SIG-M5 (cell line): ENCODE results near the gene ATXN7L1.

Experiments
- DNase-seq: peaks from one replicate; lab custom pipeline; 2025; lab: John Stamatoyannopoulos, UW

Gene ATXN7L1

DNA sequence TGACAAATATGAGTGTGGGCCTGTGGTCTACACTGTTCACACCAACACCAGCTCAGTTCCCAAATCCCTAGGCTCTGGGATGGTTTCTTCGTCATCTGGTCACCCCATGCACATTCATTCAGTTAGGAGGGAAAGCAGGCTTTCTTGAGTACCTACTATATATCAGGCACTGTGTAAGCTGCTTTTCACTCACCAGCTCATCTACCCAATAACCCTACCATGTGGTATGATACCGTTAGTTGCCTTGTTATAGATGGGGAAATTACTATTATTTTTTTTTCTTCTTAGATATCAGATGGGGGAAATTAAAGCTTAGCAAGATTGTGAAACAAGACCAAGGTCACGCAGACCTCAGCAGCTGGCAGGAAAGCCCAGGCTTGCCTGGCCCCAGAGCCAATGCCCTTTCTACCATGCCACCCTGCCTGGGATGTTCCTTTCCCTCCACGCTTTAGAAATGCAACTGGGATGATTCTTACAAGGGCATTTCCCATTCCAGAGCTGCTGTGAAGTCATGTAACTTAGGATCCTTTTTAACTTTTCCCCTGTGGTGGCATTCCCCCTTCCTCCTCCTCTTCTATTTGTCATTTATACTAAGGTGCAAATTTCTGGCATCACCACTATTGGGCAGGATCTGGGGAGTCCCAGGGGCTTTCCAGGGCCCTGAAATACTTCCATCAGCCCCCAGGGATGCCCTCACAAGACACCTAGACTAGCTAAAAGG lies 202.0 kb downstream of the ATXN7L1 start:
- DNase-seq = no peak

DNA sequence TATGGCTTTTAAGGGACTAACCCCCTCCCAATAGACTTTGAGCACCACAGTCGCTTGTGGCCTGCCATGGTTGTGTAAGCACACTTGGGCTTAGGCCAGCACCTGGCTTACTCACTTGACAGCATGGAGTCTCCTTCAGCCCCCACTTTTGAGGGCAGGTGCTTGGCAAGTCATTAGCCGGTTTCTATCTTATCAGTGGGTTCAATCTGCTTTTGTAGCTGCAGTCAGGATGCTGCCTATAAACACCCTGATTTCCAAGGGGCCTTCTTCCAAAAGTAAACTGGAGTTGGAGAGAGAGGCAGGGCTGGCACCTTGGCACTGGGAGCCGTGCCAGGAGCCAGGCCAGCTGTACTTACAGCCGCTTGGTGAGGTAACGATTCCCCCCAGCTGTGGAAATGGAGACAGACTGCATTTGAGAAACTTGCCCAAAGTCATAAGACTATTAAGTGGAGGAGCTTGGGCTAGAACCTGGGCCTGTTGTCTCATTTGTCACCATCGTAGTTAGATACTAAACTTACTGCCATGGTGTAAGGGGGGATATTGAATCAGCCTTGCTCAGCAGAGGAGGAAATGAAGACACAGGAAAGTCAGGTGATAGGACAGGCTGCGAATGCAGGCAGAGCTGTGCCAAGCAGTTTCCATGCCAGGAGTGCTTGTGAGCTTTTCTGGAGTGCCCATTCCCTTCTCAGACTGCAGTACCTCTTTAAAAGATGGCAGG lies 202.9 kb downstream of the ATXN7L1 start:
- no peak for DNase-seq

DNA sequence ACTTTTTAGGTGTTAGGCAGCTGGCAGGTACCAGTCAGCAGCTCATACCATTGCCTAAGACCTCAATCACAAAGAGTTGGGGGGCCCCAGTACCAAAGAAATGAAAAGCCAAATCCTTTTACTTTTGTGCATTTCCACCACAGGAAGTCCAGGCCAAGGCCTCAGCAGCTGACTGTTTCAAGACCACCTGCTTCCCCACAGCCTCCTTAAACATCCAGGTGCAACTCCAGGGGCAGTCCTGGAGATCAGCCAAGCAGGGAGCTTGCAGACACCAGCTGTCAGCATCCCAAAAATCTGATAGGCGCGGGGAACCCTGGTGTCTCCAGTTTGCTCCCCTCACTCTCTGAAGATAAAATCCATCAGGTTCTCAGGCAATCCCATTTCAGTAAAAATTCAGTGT lies 203.6 kb downstream of the ATXN7L1 start:
- DNase-seq = no peak

DNA sequence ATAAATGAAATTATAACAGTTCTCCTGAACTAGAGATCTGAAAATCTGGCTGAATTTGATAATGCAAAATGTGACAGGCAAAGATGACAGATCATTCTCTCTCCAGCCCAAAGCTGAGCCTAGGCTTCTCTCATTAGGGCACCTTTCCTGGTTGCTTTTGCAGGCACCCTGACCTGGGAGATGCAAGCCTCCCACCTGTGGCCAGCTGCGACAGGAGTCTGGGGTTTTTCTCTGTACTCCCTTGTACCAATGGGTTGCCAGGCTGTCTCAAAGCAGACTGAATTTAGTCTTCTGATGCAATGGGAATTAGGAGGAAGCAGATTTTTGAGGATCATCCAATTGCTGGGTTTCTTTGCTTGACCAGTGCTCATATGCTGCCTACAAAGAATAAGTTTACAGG lies 210.1 kb downstream of the ATXN7L1 start:
- no peak for DNase-seq

DNA sequence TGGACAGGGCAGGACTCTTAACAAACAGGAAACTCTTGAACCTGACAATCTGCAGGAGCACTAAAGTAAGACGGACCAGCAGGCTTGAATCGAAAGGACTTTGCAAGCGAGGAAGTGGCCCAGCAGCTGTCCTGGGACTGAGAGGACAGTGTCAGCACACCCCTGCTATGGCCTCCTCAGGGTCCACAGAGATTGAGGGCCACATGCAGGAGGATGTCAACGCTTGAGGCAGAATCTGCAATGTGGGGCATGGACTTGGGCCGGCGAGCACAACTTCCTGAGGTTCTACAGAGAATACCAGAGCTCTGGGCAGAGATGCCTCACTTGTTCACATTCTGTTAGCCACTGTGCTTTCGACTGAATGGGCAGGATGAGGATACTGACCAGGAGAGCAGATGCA lies 210.7 kb downstream of the ATXN7L1 start:
- DNase-seq = no peak

DNA sequence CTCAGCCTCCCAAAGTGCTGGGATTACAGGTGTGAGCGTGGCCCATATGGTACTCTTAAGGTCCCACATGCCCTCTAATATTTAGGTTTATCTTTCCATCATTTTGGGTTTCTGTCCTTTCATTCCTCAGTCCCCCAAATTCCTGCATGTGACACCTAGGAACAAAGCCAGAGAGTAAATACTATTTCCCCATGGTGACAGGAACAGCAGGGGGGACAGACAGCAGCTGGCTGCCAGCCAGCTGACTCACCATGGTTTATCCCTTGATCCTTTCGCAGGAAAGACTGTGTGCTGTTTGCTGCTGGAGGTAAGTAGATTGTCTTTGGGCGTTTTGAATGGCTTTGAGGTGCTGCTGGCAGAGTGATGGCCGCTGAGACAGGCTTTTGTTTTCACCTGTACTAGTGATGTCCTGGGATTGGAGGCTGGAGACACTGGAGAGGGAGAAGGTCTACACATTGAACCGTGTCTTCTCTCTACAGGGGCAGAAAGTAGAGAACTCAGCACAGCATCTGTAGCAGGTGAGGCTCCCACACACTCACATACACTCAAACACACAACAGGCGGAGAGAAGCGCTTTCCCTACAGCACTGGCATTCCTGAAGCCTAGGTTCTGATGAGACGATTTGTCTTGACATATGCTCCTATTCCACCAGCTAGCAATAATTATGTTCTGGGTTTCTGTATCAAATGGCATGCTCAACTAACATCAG lies 211.4 kb downstream of the ATXN7L1 start:
- DNase-seq = no peak

DNA sequence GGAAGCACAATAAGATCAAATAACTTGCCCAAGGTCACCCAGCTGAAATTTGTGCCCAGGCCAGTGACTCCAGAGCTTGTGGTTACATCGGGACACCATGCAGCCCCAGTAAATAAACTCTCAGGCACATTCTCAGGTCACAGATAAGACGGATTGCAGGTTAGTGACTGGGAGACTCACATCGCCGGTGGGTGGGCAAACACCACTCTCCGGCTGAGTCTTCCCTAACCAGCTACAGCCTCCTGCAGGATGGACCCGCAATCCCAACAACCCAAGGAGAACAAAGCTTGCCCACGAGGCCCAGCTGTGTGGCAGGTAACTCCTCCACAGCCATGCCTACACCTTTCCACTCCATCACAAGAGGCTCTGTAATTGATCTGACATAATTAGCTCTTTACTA lies 213.4 kb downstream of the ATXN7L1 start:
- DNase-seq = no peak

DNA sequence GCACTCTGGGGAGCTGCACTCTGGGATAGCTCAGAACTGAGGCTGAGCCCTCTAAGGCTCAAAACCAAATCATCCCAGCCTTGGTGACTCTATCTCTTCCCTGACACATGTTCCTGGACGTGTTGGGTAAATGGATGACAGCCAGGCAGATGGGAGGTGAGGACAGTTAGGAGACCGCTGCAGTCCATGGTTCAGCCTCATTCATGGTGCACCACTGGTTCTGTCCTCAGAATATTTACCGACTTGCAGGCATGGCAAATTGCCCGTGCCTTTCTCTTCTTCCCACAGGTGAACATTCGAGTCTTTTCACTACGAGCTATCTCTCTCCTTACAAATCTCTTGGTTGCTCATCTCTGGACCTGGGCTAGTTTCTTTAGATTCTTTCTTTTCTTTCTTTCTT lies 214.8 kb downstream of the ATXN7L1 start:
- no peak for DNase-seq

DNA sequence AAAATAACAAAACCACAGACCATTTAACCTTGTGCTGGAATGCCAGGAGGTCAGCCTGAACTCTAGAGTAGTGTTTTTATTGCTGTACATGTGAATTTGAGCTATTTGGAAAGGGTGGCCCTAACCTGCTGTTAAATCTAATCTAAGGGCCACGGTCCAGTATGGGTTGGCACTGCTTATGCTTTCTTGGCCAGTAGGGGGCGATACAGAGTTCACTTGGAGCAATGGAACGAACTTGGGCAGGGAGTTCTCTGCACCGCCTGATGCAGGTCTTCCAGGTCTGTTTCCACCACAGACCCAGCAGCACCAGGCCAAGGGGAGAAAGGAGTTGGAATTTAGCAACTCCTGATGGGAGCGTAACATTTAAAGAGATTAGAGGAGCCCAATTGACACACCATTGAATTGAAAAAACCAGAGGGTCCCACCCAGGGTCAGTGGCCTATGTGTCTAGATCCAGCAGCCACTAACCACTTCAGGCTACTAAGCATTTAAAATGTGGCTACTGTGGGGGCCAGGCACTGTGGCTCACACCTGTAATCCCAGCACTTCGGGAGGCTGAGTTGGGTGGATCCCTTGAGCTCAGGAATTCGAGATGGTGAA lies 219.4 kb downstream of the ATXN7L1 start:
- DNase-seq = no peak

DNA sequence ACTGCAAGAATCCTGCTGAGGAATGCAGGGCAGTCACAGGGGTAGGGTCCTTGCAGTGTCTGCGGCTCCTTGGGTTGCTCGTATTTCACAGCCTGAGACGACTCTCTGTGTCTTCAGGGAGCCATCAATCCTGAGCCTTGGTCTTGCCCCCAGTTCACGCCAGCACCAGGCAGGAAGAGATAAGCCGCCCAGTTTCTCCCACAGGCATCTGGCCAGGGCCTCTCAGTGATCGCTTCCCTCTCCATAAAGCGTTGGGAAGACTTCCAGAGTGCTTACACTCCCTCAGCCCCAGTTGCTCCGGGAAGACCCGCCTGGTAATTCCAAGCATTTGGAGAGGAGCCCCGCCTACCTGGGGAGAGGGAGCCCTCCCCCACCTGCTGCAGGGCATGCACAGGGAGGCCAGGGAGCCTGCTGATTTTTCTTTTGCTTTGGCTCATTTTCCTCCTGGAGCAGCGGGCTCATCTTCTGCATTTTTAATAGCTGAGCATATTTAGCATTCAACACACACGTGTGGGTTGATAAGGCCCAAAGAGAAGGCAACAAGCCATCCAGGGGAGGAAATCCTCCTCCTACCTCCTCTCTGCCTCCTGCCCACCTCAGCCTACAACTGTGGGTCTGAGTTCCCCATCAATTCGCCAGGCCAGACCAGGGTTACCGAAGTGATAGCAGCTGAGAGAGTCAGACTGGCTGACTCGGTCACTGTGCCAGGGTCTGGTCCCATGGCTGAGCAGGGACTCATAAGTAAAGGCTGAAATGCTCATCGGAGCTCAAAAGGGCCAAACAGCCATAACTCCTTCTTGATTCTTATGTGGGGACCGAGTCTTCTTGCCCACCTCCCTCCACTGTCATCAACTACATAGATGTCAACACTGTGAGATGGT lies 220.7 kb downstream of the ATXN7L1 start:
- no peak for DNase-seq

DNA sequence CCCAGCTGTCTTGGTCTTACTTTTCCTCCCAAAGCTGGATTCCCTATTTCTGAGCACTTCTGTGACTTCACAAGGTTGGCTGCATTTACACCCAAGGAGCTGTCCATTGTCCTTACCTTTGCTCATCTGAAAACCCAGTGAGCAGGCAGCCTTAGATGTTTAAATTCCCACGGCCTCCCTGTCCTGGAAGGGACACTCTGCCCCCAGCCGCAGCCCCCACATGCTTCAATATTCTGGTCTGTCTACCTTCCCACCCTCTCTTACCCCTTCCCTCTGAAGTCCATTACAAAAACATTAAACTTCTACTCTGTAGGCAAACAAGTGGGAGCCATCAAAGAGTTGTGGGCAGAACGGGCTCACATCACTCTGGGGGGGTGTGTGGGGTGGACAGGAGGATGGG lies 221.3 kb downstream of the ATXN7L1 start:
- DNase-seq = no peak

DNA sequence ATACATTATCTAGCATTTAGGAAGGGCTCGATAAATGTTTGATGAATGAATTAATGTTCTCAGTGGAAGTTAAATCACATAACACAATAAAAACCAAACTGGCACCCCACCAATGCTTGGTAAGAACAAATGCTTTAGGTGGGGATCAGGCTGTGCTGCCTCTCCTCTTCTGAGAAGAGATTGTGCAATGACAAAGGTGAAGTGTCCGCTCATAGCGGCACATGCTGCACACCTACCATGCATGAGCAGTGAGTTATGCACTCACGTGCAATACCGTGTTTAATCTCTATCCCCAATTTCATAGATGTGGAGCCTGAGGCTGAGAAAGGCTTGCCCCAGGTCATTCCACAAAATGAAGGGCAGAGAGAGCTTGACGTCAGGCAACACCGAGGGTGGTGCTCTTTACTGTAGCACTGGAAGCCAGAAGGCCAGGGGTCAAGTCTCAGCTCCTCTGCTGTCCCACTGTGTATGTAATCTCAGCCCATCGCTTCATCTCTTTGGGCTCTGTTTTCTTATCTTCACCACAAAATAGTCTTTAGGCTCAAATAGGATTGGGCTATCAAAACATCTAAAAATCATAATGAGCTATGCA lies 222.2 kb downstream of the ATXN7L1 start:
- DNase-seq = no peak

DNA sequence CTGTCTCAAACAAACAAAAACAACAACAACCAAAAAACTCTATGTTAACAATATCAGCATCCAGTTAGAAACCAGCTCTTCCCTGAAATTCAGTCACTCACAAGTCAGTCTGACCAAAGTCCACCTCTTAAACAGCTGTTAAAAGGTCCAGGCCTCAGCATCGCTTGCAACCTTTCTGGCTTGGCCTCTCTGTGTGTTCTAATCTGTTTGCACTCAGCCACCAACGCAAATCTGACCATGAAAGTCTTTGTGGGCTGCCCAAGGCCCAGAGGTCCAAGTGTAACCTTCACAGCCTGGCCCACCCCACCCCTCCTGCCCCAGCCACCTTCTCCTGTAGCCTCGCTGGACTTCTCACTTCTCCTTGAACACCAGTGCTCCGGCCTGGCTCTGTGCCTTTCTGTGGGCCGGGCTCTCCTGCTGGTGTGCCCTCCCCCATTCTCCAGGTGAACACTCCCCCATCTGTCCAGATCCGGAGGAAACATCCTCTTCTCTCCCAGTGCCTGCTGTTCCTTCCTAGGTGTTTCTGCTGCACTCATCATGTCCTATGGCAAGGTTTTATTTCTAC lies 222.9 kb downstream of the ATXN7L1 start:
- no peak for DNase-seq

DNA sequence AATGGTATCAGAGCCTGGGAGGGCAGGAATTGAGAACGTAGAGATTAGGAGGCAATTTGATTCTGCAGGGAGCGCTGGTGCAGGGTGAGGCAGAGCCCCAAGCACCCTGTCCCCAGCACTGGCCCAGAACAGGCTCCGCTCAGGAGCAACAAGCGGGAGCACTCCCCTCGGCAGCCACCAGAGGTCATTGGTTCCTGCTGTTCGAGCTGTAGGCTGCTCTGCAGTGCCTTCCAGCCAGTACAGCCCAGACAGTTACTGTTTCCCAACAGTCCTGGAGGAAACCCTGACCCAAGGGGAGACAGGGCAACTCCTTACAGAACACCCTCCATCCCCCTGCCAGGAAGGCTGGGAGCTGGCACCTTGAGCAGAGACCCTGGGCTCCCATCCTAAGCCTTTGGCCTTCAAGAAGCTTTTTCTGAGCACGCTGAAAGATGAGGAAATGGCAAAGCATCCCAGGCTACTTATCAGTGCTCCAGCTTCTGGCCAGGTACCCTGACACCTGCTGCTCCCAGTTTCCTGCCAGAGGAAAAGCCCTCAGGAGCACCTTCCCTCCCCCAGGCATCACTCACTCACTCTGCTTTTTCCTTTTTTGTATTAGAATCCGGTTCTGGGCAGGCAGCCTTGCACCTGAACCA lies 223.9 kb downstream of the ATXN7L1 start:
- DNase-seq = no peak

DNA sequence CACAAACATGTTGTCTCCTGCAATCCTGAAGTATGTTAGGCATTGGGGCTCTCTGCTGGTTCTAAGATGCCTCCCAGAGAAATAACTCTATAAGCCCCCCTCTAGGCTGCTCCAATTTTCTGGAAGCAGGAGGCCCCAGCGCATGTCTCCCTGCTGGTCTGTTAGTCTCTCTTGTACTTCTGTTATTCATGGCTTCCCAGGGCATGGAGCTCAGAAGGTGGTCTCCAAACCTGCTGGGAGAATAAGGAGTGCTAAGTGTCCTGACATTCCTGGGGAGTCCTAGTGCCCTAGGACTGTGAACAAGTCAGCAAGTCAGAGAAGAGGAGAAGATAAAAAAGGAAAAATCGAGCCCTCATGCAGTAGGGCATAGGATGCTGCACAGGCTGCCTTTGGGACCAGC lies 224.6 kb downstream of the ATXN7L1 start:
- no peak for DNase-seq

DNA sequence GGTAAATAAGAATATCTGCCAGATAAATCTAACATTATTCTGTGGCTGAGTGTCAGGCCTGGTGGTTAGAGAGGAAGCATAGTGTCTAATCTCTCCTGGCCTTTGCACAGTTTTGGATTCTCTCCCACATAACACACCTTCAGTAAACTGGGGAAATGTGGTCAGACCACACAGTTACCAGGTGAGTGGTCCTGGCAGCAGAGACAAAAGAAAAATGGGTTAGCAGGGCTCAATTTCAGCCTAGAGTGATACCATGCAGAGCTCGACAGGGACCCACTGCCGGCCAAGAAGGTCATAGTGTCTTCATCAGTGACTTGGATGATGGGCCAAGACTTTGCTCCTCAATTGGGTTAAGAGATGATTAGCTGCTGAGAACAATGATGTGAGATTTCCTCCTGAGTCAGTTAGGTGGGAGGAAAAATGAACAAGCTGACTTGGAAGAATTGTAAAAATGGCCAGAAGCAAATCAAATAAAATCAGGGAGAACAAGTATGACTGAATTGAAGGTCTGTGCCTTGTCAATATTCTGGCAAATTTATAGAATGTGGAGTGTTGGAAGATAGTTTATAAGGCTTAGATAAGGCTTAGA lies 225.9 kb downstream of the ATXN7L1 start:
- DNase-seq = no peak

DNA sequence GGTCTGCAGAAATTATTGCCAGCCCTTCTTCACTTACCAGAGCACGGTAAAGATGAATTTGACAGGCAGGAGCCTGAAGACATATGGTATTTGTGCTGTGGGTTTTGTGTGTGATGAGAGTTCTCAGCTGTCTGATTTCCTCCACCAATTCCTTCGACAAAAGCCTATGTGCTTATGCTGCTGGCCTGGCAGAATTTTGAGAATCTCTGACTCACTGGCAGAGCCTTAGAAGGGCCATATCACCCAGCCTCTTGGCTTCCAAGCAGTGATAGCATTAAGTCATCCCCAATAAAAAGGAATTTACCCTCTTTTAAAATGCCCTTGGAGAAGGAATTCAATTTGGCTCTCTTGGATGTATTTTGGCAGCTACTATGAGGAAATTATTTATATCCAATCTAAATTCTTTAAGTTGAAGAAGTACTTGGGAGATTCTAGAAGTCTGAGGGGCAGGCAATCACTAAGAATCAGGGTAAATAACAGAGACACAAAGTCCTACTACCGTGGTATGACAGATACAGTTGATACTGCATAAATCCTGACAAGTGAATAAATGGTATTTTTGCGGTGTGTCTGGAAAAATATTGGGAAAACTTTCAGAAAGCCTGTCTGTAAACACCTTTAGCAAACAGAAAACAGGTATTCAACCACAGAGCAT lies 226.5 kb downstream of the ATXN7L1 start:
- no peak for DNase-seq

DNA sequence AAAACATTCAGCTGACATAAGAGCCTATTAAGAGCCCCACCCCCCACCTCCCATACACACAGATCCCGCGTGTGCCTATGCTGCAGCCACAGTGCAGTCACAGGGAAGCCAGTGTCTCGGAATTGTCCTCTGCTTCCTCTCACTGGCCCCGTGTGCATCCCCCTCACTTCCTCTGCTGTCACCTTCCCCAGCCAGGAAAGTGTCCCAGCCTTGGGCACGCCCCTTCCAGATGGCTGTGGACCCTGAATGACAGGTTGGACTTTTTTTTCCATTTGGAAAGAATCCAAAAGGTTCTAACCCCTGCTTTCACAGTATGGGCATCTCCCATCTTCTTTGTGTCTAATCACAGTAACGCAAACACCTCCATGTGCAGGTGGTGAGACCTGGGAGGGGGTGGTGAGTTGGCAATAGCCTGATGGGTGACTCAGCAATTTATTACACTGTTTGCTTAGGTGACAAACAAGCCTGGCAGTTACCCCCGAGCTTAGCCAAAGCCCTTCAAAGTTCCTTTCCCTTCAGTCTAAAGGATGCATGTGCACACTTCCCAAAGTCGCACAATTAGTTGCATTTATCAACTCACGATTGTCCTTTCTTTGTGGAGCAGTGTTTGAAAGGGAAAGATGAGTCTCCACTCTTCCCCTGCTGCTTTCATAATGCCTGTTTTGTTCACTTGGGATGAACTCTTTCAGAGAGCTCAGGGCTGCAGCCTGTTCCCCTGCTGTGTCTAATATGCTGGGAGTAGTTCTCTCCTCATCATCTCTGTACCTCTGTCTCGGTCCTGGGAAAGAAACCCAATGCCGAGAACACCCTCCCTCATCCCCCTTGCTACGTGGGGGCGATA lies 227.6 kb downstream of the ATXN7L1 start:
- DNase-seq = no peak

DNA sequence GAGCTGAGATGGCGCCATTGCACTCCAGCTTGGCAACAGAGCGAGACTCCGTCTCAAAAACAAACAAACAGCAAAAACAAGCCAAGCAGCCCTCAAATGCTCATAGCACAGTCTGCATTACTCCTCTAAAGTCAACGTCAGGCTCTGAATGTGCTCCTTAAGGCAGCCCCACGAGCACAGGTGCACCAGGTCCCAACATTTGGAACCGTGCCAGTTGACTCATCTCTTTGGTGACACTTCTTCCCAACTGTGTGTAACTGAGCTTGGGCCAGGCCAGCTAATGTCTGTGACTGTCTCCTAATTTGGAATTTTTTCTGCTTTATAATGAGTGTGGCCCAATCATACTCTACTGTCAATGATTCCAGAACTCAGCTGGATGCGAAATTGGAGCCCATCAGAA lies 228.8 kb downstream of the ATXN7L1 start:
- DNase-seq = no peak
